Prostate gland (tissue), 2 donors: ENCODE measurements around the gene MPEG1. TPM values are rescaled to one million over a fixed set of nuclear protein-coding genes. Genes with fewer than 3 reads are reported as not detected.

Experiments used
- DNase-seq: peaks from one replicate; pipeline ENCODE4 v3.0.0-alpha.2; 2019; ENCODE audit warnings: low spot score
- H3K27ac ChIP-seq, 2 donors: fragments of 200-600 bp; sonication (generic); 2 replicates each; pipeline ENCODE4 v1.5.1; 2017 to 2019
- H3K27me3 ChIP-seq: fragments of 200-600 bp; sonication (generic); replicated peaks from 2 replicates; pipeline ENCODE4 v1.5.1; 2019; ENCODE audit not compliant: insufficient read depth
- H3K36me3 ChIP-seq, 2 donors: fragments of 200-600 bp; sonication (generic); 1 replicate in 1 of 2; 2 replicates in 1 of 2; pipeline versions ENCODE4 v1.5.1 to v1.8.1; 2017 to 2019
- H3K4me1 ChIP-seq: fragments of 200-600 bp; sonication (generic); replicated peaks from 2 replicates; pipeline ENCODE4 v1.5.1; 2019
- H3K4me3 ChIP-seq, 2 donors: fragments of 200-600 bp; sonication (generic); 2 replicates each; pipeline ENCODE4 v1.5.1; 2017 to 2019
- H3K9me3 ChIP-seq: fragments of 200-600 bp; sonication (generic); 2 replicates; pipeline ENCODE4 v1.5.1; 2017
- CTCF ChIP-seq, 4 experiments: fragments of 200-600 bp in 2 of 4; fragments of 450-650 bp in 2 of 4; sonication (generic) in 2 of 4; IDR thresholded peaks; 1 replicate in 3 of 4; 2 replicates in 1 of 4; pipeline ENCODE4 v1.5.1; 2016 to 2019; ENCODE audit warnings: antibody characterized with exemption in 4 of 4, mild to moderate bottlenecking in 2 of 4, moderate library complexity in 2 of 4
- POLR2A ChIP-seq: fragments of 450-650 bp; IDR thresholded peaks from one replicate; pipeline ENCODE4 v1.6.1; 2016; ENCODE audit warnings: antibody characterized with exemption, mild to moderate bottlenecking
- POLR2AphosphoS5 ChIP-seq: sonication (generic); formaldehyde crosslinking; IDR thresholded peaks from one replicate; pipeline ENCODE4 v1.6.1; 2017; ENCODE audit warnings: antibody characterized with exemption
- WGBS: methylation state at CpG from one replicate; pipeline ENCODE4 v1.1.5; 2018; 5-methylcytosine and 5-hydroxymethylcytosine counted together
- intact Hi-C: fragments of 100-400 bp; cut with DNase I; formaldehyde crosslinking; loops from one replicate; pipeline ENCODE4 v1.14.2; 2022
- total RNA-seq, 2 donors: library from RNA; depleted of rRNA; stranded (reverse); fragments of >200 nt; gene quantifications; one replicate each; pipeline ENCODE4 v1.1.0, GENCODE V29; 2016

The MPEG1 gene
- total RNA-seq, 2 donors from 2014 or later = 3.2 to 8.2 TPM

DNA sequence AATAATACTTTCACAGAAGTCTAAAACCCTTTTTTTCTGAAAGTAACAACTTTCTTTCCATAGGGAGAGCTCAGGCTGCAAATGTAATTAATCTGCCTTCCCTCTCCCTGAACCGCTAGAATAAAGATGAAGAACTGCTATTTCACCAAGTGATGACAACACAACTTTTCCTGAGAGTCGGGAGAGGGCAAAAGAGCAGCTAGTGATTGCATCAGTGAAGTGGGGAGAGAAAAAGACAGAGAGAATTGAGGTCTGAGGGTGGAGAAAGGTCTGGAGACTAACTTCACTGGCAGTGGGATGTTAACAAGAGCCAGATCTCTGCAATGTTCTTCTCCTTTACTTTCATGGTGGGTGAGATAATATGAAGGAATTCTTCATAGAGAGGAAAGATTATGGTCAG lies 10.9 kb upstream of the MPEG1 start:
- no peaks in the 10 kb centered on the region for H3K27me3 ChIP-seq
- no peak overlapping the region for H3K27ac ChIP-seq
- no peaks in the 10 kb centered on the region for H3K9me3 ChIP-seq
- H3K36me3 ChIP-seq = no peaks in the 10 kb centered on the region
- H3K4me1 ChIP-seq = no peaks in the 10 kb centered on the region
- TF ChIP-seq CTCF (IDR thresholded peaks at IDR 0.05) = no peak
- TF ChIP-seq POLR2AphosphoS5 = no peak
- TF ChIP-seq POLR2A = no peak
- no peak for DNase-seq
- no peak overlapping the region for H3K4me3 ChIP-seq
- WGBS = 52% methylated on average over 2 of the region's 2 CpGs
- intact Hi-C loops = no loop called here

DNA sequence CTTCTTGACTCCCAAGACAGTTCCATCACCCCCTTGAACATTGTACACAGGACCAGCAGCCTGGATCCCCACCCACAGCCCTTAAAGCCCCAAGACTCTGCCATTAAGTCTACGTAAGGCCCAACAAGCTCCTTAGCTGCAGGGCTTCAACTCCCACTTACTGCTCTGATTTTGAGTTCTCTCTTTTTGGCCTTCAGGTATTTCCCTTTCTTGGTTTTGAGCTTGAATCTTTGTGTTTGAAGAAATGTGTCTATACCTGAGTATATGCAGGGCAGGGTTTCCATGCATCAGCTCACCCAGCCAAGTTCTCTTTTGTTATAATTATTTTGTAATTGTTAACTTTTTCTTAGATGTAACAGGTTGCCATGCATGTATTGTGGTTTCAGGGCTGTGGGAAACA lies 10.4 kb upstream of the MPEG1 start:
- intact Hi-C loops = no loop called here
- H3K36me3 ChIP-seq = no peaks in the 10 kb centered on the region
- no peak for DNase-seq
- H3K9me3 ChIP-seq = no peaks in the 10 kb centered on the region
- no peaks in the 10 kb centered on the region for H3K27me3 ChIP-seq
- H3K4me1 ChIP-seq = no peaks in the 10 kb centered on the region
- TF ChIP-seq CTCF (IDR thresholded peaks at IDR 0.05) (no peak), POLR2AphosphoS5 (no peak), POLR2A (no peak)
- 94% methylated on average over 1 of the region's 1 CpG for WGBS
- no peak overlapping the region for H3K4me3 ChIP-seq
- no peak overlapping the region for H3K27ac ChIP-seq

DNA sequence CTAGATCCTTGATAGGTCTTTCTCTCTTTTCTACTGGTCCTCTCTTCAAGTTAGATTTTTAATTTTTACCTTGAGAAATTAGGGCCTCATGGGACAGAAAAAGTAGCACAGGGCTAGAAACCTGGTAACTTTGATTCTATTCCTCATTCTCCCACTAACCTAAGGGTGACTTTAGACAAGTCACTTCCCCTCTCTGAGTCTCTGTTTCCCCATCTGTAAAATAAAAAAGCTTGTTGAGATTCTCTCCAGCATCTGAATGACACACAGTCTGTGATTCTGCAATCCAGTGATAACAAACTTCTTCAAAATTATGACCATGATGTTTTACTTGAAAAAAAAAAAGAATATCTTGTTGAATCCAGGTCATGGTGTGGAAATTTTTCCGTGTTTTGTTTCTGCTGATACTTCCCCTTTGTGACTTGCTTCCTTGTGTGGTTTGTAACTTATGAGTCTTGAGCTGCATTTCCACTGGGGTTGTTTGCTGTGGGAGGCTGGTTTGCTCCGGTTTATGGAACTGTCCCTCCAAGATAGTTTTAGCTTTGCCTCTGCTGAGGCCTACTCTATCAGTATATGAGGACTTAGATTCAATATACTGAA lies 9.8 kb upstream of the MPEG1 start:
- 81% methylated on average over 2 of the region's 2 CpGs for WGBS
- TF ChIP-seq CTCF (IDR thresholded peaks at IDR 0.05) = no peak
- TF ChIP-seq POLR2AphosphoS5 = no peak
- TF ChIP-seq POLR2A = no peak
- no peaks in the 10 kb centered on the region for H3K36me3 ChIP-seq
- H3K9me3 ChIP-seq = no peaks in the 10 kb centered on the region
- no peak overlapping the region for H3K27ac ChIP-seq
- no peak overlapping the region for H3K4me3 ChIP-seq
- no peak for DNase-seq
- no peaks in the 10 kb centered on the region for H3K4me1 ChIP-seq
- no peaks in the 10 kb centered on the region for H3K27me3 ChIP-seq
- intact Hi-C loops = no loop called here

DNA sequence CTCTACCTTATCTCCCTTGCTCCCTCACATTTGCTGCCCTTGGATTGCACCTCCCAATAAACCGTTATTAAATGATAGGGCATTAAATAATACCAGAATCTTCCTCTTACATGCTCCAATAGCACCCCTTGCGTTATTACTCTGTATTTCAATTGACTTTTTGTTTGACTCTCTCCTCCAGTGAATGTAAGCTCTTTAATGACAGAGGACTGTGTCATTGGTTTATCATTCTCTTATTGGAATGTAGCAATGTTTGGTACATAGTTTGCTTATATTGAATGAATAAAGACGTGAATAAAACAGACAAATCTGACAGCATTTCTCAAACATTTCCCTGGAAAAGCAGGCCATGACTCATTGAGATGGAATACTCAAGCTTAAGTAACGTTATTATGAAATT lies 8.7 kb upstream of the MPEG1 start:
- WGBS = 54% methylated on average over 4 of the region's 4 CpGs
- Histone ChIP-seq H3K4me3 (no peak overlapping the region), H3K36me3 (no peaks in the 10 kb centered on the region), H3K27ac (no peak overlapping the region), H3K27me3 (no peaks in the 10 kb centered on the region), H3K4me1 (no peaks in the 10 kb centered on the region), H3K9me3 (no peaks in the 10 kb centered on the region)
- intact Hi-C loops = no loop called here
- no peak for DNase-seq
- TF ChIP-seq POLR2A (no peak), CTCF (IDR thresholded peaks at IDR 0.05) (no peak), POLR2AphosphoS5 (no peak)

DNA sequence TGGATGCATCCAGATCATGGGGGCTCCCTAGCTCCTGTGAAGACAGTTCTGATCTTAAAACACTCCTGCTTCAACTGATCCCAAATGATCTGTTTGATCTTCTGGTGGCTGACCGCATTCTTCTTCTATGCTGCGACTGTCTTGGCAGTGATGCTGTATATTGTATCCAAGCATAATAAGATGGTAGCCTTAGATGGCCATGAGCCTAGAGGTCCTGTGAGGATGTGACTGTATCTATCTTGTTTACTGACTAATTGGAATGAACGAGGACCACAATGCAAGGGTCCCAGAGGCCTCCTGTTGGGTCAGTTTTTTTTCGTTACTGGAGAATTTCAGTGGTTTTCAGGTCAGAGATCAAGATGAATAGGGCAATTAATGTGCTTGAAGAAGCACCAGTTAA lies 7.1 kb upstream of the MPEG1 start:
- no peaks in the 10 kb centered on the region for H3K4me1 ChIP-seq
- no peak for DNase-seq
- no peak for TF ChIP-seq POLR2AphosphoS5
- no peak for TF ChIP-seq CTCF (IDR thresholded peaks at IDR 0.05)
- TF ChIP-seq POLR2A = no peak
- H3K27me3 ChIP-seq = no peaks in the 10 kb centered on the region
- no peak overlapping the region for H3K27ac ChIP-seq
- no peaks in the 10 kb centered on the region for H3K9me3 ChIP-seq
- intact Hi-C loops = no loop called here
- 80% methylated on average over 4 of the region's 4 CpGs for WGBS
- H3K4me3 ChIP-seq = no peak overlapping the region
- H3K36me3 ChIP-seq = no peaks in the 10 kb centered on the region
